ENCODE results near the gene SOHLH1.

SOHLH1 gene

GRCh38 chr9:135745686-135746324, 46.5 kb upstream of the SOHLH1 start:
- no peak overlapping the region for H3K4me2 ChIP-seq
- H3K36me3 ChIP-seq (ENCODE audit: insufficient read depth) = no peaks in the 10 kb centered on the region
- H4K20me1 ChIP-seq (ENCODE audit: insufficient read depth) = no peaks in the 10 kb centered on the region
- no peaks in the 10 kb centered on the region for H3K79me2 ChIP-seq (ENCODE audit: insufficient read depth, low read depth)
- H3K27ac ChIP-seq = no peak overlapping the region
- H3K4me3 ChIP-seq (IDR thresholded peaks at IDR 0.05; ENCODE audit: insufficient read depth, low read depth, low read length) = no peak overlapping the region
- TF ChIP-seq CTCF (conservative IDR thresholded peaks at IDR 0.05; ENCODE audit: low read depth, low read length) = no peak
- no peak overlapping the region for H2AFZ ChIP-seq (ENCODE audit: low read depth)
- peaks cover 77% of the 10 kb centered on the region; the same call in 1 of the 2 replicates for H3K27me3 ChIP-seq (ENCODE audit: insufficient read depth, low read depth)
- H3K4me1 ChIP-seq (ENCODE audit: low read depth, poor library complexity, severe bottlenecking) = no peaks in the 10 kb centered on the region
- no peak overlapping the region for H3K9ac ChIP-seq

GRCh38 chr9:135745189-135745588, 45.9 kb upstream of the SOHLH1 start:
- no peak for TF ChIP-seq CTCF (conservative IDR thresholded peaks at IDR 0.05; ENCODE audit: low read depth, low read length)
- Histone ChIP-seq H3K4me1 (ENCODE audit: low read depth, poor library complexity, severe bottlenecking) (no peaks in the 10 kb centered on the region), H3K27me3 (ENCODE audit: insufficient read depth, low read depth) (peaks cover 81% of the 10 kb centered on the region; the same call in 1 of the 2 replicates), H3K79me2 (ENCODE audit: insufficient read depth, low read depth) (no peaks in the 10 kb centered on the region), H3K9ac (no peak overlapping the region), H3K4me2 (no peak overlapping the region), H2AFZ (ENCODE audit: low read depth) (no peak overlapping the region), H3K36me3 (ENCODE audit: insufficient read depth) (no peaks in the 10 kb centered on the region), H4K20me1 (ENCODE audit: insufficient read depth) (no peaks in the 10 kb centered on the region), H3K4me3 (IDR thresholded peaks at IDR 0.05; ENCODE audit: insufficient read depth, low read depth, low read length) (no peak overlapping the region), H3K27ac (no peak overlapping the region)

- Histone ChIP-seq H3K36me3 (ENCODE audit: insufficient read depth) (no peaks in the 10 kb centered on the region), H3K79me2 (ENCODE audit: insufficient read depth, low read depth) (no peaks in the 10 kb centered on the region), H3K27me3 (ENCODE audit: insufficient read depth, low read depth) (peaks cover 82% of the 10 kb centered on the region; the same call in 1 of the 2 replicates), H3K4me3 (IDR thresholded peaks at IDR 0.05; ENCODE audit: insufficient read depth, low read depth, low read length) (no peak overlapping the region), H3K27ac (no peak overlapping the region), H2AFZ (ENCODE audit: low read depth) (no peak overlapping the region), H3K4me2 (no peak overlapping the region), H3K4me1 (ENCODE audit: low read depth, poor library complexity, severe bottlenecking) (no peaks in the 10 kb centered on the region), H3K9ac (no peak overlapping the region), H4K20me1 (ENCODE audit: insufficient read depth) (no peaks in the 10 kb centered on the region)
- TF ChIP-seq CTCF (conservative IDR thresholded peaks at IDR 0.05; ENCODE audit: low read depth, low read length) = no peak
Observed at GRCh38 chr9:135744333-135745070, 45.2 kb upstream of the SOHLH1 start.

- H3K4me3 ChIP-seq (IDR thresholded peaks at IDR 0.05; ENCODE audit: insufficient read depth, low read depth, low read length) = no peak overlapping the region
- no peak overlapping the region for H3K9ac ChIP-seq
Observed at GRCh38 chr9:135743546-135744332, 44.5 kb upstream of the SOHLH1 start.

More at GRCh38 chr9:135743546-135744332, 44.5 kb upstream of the SOHLH1 start:
- no peaks in the 10 kb centered on the region for H4K20me1 ChIP-seq (ENCODE audit: insufficient read depth)
- peaks cover 81% of the 10 kb centered on the region; the same call in 1 of the 2 replicates for H3K27me3 ChIP-seq (ENCODE audit: insufficient read depth, low read depth)
- H2AFZ ChIP-seq (ENCODE audit: low read depth) = no peak overlapping the region
- no peaks in the 10 kb centered on the region for H3K79me2 ChIP-seq (ENCODE audit: insufficient read depth, low read depth)
- H3K27ac ChIP-seq = no peak overlapping the region
- no peaks in the 10 kb centered on the region for H3K36me3 ChIP-seq (ENCODE audit: insufficient read depth)
- no peak overlapping the region for H3K4me2 ChIP-seq
- no peaks in the 10 kb centered on the region for H3K4me1 ChIP-seq (ENCODE audit: low read depth, poor library complexity, severe bottlenecking)
- TF ChIP-seq CTCF (conservative IDR thresholded peaks at IDR 0.05; ENCODE audit: low read depth, low read length) = no peak

All from KMS-11 (cell line).